Tibial nerve (tissue), 4 donors: Measurements from ENCODE around the gene RAB36. TPM values are rescaled to one million over a fixed set of nuclear protein-coding genes. Genes with fewer than 3 reads are reported as not detected.
"Not testable (repeated sequence)": the region's sequence is repeated elsewhere in the genome, so short reads cannot be mapped to it uniquely, and the experiment has no call there.

ENCODE experiments used
- DNase-seq, 2 donors: peaks; one replicate each; pipeline ENCODE4 v3.0.0-alpha.2; 2019; ENCODE audit warnings: low spot score in 2 of 2
- H3K27ac ChIP-seq, 4 donors: fragments of 200-600 bp; sonication (generic) in 3 of 4; one replicate each; pipeline ENCODE4 v1.5.1; 2017 to 2019; ENCODE audit warnings: mild to moderate bottlenecking in 1 of 4
- H3K27me3 ChIP-seq, 2 donors: fragments of 200-600 bp; sonication (generic) in 1 of 2; one replicate each; pipeline versions ENCODE4 v1.5.1 to v1.6.0; 2017 to 2019
- H3K36me3 ChIP-seq, 3 donors: fragments of 200-600 bp; sonication (generic); one replicate each; pipeline ENCODE4 v1.5.1; 2018 to 2019
- H3K4me1 ChIP-seq, 4 donors: fragments of 200-600 bp; sonication (generic) in 3 of 4; one replicate each; pipeline ENCODE4 v1.5.1; 2017 to 2019
- H3K4me3 ChIP-seq, 4 donors: fragments of 200-600 bp; sonication (generic) in 3 of 4; one replicate each; pipeline ENCODE4 v1.5.1; 2017 to 2019; ENCODE audit warnings: mild to moderate bottlenecking in 1 of 4, moderate library complexity in 1 of 4
- H3K9me3 ChIP-seq, 4 donors: fragments of 200-600 bp; sonication (generic) in 3 of 4; one replicate each; pipeline ENCODE4 v1.5.1; 2017 to 2019
- CTCF ChIP-seq, 5 experiments: fragments of 200-600 bp in 3 of 5; fragments of 450-650 bp in 2 of 5; sonication (generic) in 3 of 5; IDR thresholded peaks; one replicate each; pipeline ENCODE4 v1.5.1; 2016 to 2019; ENCODE audit warnings: antibody characterized with exemption in 5 of 5, mild to moderate bottlenecking in 3 of 5, moderate library complexity in 2 of 5
- EP300 ChIP-seq, 2 donors: sonication (generic); formaldehyde crosslinking; IDR thresholded peaks; one replicate each; pipeline ENCODE4 v1.6.1; 2017; ENCODE audit warnings: antibody characterized with exemption in 2 of 2, mild to moderate bottlenecking in 1 of 2
- POLR2A ChIP-seq, 2 donors: fragments of 450-650 bp; IDR thresholded peaks; one replicate each; pipeline ENCODE4 v1.6.1; 2017; ENCODE audit warnings: antibody characterized with exemption in 2 of 2, mild to moderate bottlenecking in 2 of 2, moderate library complexity in 2 of 2
- whole genome bisulfite sequencing, 2 donors: methylation state at CpG; one replicate each; pipeline ENCODE4 v1.1.5; 2018; 5-methylcytosine and 5-hydroxymethylcytosine counted together
- total RNA-seq, 4 donors: library from RNA; depleted of rRNA; stranded (reverse); fragments of >200 nt; gene quantifications; one replicate each; pipeline ENCODE4 v1.1.0, GENCODE V29; 2016

RAB36 gene
- total RNA-seq, 4 donors from 2014 or later, result 4.9 to 7.5 (median 6.1) TPM

GRCh38 chr22:23131931-23132330 lies 13.3 kb upstream of the RAB36 start:
- Histone ChIP-seq H3K36me3 (no peaks in the 10 kb centered on the region), H3K9me3 (no peaks in the 10 kb centered on the region), H3K27ac (no peak overlapping the region), H3K4me1 (peaks cover 0 to 12% (median 0%) of the 10 kb centered on the region in 4 donors), H3K4me3 (no peak overlapping the region), H3K27me3 (no peaks in the 10 kb centered on the region)
- DNase-seq, result no peak
- 81% methylated on average over 5 to 6 of the region's 6 CpGs for WGBS, 2 donors
- TF ChIP-seq EP300 (IDR thresholded peaks at IDR 0.05), result no peak
- TF ChIP-seq CTCF (IDR thresholded peaks at IDR 0.05), result no peak
- no peak for TF ChIP-seq POLR2A (IDR thresholded peaks at IDR 0.05)

GRCh38 chr22:23132376-23133091 lies 12.7 kb upstream of the RAB36 start:
- 90% methylated on average over 10 of the region's 10 CpGs for WGBS, 2 donors
- TF ChIP-seq POLR2A (IDR thresholded peaks at IDR 0.05), result no peak
- peaks cover 0 to 13% (median 1%) of the 10 kb centered on the region in 4 donors for H3K4me1 ChIP-seq

GRCh38 chr22:23133922-23134321 lies 11.4 kb upstream of the RAB36 start:
- Histone ChIP-seq H3K27ac (no peak overlapping the region), H3K36me3 (no peaks in the 10 kb centered on the region), H3K27me3 (no peaks in the 10 kb centered on the region), H3K4me1 (peaks cover 0 to 13% (median 4%) of the 10 kb centered on the region in 4 donors), H3K9me3 (no peaks in the 10 kb centered on the region), H3K4me3 (no peak overlapping the region)
- no peak for TF ChIP-seq POLR2A (IDR thresholded peaks at IDR 0.05)
- WGBS, 2 donors, result 89% methylated on average over 10 of the region's 10 CpGs
- no peak for DNase-seq

More at GRCh38 chr22:23132376-23133091, 12.7 kb upstream of the RAB36 start:
- Histone ChIP-seq H3K27ac (no peak overlapping the region), H3K36me3 (no peaks in the 10 kb centered on the region), H3K27me3 (no peaks in the 10 kb centered on the region), H3K4me3 (no peak overlapping the region), H3K9me3 (no peaks in the 10 kb centered on the region)
- no peak for DNase-seq

GRCh38 chr22:23136991-23137390 lies 8.3 kb upstream of the RAB36 start:
- DNase-seq, H3K9me3 ChIP-seq, H3K27me3 ChIP-seq, H3K27ac ChIP-seq, H3K36me3 ChIP-seq, H3K4me3 ChIP-seq: not testable (repeated sequence)
- peaks cover 0 to 21% (median 10%) of the 10 kb centered on the region in 4 donors for H3K4me1 ChIP-seq
- WGBS, 2 donors, result 69 to 76% methylated on average over 3 to 4 of the region's 4 CpGs

GRCh38 chr22:23137468-23137867 lies 7.8 kb upstream of the RAB36 start:
- H3K36me3 ChIP-seq, result no peaks in the 10 kb centered on the region
- H3K4me3 ChIP-seq, result no peak overlapping the region
- no peaks in the 10 kb centered on the region for H3K27me3 ChIP-seq
- TF ChIP-seq CTCF (IDR thresholded peaks at IDR 0.05) (no peak), EP300 (IDR thresholded peaks at IDR 0.05) (no peak), POLR2A (IDR thresholded peaks at IDR 0.05) (no peak)
- no peak for DNase-seq
- peak overlapping the region in 1 of 4 donors; percentile 37 for H3K27ac ChIP-seq
- 63 to 69% methylated on average over 3 of the region's 3 CpGs for WGBS, 2 donors
- no peaks in the 10 kb centered on the region for H3K9me3 ChIP-seq
- H3K4me1 ChIP-seq, result peaks cover 0 to 24% (median 12%) of the 10 kb centered on the region in 4 donors

- H3K27ac ChIP-seq, result peak overlapping the region in 1 of 4 donors; percentile 37
- no peaks in the 10 kb centered on the region for H3K36me3 ChIP-seq
- 69 to 77% methylated on average over 5 of the region's 5 CpGs for WGBS, 2 donors
- no peak overlapping the region for H3K4me3 ChIP-seq
- TF ChIP-seq EP300 (IDR thresholded peaks at IDR 0.05), result no peak
- TF ChIP-seq CTCF (IDR thresholded peaks at IDR 0.05), result no peak
- TF ChIP-seq POLR2A (IDR thresholded peaks at IDR 0.05), result no peak
- peaks cover 0 to 29% (median 15%) of the 10 kb centered on the region in 4 donors for H3K4me1 ChIP-seq
- H3K9me3 ChIP-seq, result no peaks in the 10 kb centered on the region
- no peak for DNase-seq
- H3K27me3 ChIP-seq, result no peaks in the 10 kb centered on the region
These were observed 7.2 kb upstream of the RAB36 start for GRCh38 chr22:23137905-23138561.
